NCI-H2107 treated with DMSO at 0.1 percent for 48 hours (cell line): ENCODE measurements around the gene AGFG1.
A peak's percentile ranks its signal among the peaks of the same experiment; 100 is the strongest.

ENCODE experiments used
- DNase-seq: peaks from one replicate; lab custom pipeline; 2025; ENCODE audit not compliant: unreplicated experiment; lab: John Stamatoyannopoulos, UW

AGFG1 gene

DNA sequence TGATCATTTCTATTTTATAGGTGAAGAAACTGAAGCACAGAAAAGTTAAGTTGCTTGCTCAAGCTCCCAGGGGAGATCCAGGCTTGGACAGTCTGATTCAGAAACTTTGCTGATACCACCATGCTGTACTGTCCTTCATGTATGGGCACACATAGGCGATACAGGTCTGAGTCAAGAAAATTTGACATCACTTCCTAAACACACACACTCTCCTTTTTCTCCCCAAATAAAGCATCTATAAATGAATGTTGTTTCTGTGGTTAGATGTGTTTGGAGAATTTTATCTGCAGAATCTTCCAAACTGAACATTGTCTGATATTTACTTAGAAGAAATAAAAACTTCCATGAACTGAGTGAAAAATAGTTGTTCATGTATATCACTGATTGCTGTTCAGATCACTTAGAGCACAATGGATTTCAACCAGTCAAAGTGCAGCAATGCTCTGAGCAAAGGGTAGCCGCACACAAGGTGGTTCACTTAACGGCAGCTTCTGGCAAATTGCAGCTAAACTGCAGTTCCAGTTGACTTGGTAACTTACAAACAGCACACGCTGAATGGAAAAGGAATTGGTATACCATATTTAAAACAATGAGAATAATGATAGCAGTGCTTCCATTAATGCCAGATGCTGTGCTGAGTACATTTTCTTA, 10.0 kb upstream of the AGFG1 start:
- DNase-seq, result no peak

DNA sequence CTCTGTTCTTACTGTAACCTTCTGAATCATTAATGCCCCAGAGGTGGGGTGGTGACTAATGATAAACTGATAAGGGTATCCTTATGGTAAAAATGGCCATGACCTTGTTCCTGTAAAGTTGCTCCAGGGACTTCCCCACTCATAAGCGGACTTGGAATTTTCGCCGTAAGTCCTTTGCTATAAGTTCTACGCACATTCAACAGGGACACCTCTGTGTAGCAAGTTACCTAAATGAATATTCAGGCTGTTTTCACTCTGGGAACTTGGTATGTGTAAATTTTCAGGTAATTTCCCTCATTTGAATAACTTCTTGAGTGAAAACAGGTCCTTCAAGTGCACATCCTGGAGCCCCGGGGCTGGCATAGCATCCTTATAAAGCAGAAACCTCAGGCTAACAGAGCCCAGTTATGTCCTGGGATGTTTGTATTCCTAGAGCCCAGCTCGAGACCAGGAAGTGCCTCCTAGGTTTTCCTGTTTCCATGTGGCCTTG, 9.4 kb upstream of the AGFG1 start:
- DNase-seq, result no peak

GRCh38 chr2:227462972-227463931, 8.7 kb upstream of the AGFG1 start:
- DNase-seq, result no peak

- DNase-seq, result no peak
These were observed 7.6 kb upstream of the AGFG1 start for GRCh38 chr2:227464361-227464760.

GRCh38 chr2:227464851-227465250, 7.1 kb upstream of the AGFG1 start:
- no peak for DNase-seq

DNA sequence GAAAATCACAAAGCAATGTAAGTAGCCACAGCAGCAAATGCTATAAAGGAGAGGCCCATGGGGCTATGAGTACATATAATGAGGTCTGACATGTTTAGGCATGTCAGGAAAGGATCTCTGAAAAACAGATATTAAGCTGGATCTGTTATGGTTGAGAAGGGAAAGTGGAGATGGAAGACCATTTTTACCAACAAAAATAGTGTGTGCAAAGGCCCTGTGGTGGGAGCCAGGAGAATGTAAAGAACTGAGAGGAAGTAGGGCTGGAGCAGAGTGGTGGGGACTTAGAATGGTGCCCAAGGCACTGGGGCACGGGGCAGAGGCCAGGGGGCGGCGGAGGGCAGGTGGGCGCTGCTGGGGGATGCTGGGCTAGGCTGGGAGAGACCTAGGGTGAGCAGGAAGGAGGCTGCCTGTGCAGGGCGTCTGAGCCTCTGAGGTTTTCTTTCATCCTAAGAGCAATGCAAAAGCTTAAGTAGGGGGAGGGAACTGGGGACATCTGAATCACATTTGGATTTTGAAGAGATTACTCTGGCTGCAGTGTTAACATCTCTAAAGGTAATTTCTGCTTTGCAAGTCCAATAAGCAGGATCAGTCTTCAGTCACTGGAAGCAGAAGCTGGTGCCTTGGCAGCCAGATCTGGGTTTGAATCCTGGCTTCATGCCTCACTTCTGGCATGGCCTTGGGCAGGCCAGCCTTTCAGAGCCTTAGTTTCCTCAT, 4.9 kb upstream of the AGFG1 start:
- no peak for DNase-seq

DNA sequence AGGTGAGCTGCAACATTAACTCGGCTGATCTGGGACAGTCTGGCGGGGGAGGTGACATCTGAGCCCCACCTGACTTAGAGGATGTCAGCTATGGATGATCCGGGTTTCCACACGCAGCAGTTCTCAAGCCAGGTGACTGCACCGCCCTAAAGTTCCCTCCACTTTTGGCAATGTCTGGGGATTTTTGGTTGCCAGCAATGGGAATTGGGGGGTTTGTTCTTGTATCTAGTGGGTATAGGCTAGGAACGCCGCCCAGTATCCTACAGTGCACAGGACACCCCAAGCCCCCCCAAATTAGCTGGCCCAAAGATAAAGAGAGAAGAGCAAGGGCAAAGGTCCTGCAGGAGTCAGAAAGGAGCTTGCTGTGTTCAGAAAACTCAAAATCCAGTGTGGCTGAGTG, 544 bp upstream of the AGFG1 start:
- no peak for DNase-seq

DNA sequence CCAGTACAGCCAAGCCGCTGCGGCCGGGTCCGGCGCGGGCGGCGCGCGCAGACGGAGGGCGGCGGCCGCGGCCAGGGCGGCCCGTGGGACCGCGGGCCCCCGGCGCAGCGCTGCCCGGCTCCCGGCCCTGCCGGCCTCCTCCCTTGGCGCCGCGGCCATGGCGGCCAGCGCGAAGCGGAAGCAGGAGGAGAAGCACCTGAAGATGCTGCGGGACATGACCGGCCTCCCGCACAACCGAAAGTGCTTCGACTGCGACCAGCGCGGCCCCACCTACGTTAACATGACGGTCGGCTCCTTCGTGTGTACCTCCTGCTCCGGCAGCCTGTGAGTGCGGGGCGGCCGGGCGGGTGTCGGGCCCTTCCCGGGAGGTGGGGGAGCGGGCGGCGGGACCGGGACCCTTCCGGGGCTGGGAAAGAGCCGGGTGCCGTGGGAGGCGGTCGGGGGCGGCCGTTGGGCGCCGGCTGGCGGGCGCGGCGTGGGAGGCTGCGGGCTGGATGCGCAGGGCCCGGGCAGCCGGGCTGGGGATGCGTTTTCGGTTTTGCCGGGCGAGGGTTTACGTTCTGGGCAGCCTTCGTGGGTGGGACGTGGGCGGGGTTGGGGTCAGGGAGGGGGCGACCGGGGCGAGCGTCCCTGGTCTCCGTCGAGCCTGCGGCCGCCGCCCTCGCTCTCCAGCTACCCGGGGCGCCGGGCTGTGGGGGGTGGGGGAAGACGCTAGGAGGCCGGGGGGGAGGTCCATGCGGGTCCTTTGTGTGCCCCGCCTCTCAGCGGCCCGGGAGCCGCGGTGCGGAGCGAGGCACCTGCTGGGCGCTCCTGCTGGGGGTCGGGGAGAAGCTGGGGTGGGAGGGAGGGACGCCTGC, 537 bp downstream of the AGFG1 start:
- DNase-seq, result no peak

DNA sequence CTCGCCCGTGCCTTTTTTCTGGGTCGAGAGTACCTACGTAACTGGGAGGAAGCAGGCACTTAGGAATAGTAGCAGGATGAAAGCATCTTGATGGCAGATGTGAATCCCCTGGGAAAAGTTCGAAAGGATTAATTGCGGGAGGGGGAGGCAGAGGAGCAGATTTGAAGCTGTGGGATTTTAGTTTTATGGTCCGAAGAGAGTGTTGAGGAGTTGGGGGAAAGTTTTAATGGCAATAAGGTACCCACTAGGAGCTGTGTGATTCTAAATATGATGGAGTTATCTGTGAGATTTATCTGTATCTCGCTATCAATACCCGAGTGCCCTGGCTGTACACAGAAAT, 1.1 kb downstream of the AGFG1 start:
- DNase-seq, result peak; percentile 5

DNA sequence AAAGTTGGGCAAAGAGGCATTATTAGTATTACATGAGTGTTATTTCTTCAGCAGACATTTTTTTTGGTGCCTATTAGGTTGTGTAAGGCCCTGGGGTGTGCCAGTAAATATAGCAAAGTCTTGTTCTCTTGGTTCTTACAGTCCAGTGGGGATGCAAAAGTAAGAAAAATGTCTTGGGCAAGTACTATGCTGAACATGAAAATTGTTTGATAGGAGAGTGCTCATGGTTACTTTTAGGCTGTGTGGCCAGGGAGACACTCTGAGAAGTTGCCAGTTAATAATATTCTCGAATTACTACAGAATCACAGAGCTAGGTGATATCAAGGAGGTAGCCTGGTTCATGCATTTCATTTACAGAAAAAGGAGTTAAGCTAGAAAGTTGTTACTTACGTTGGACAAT, 1.9 kb downstream of the AGFG1 start:
- DNase-seq, result no peak

DNA sequence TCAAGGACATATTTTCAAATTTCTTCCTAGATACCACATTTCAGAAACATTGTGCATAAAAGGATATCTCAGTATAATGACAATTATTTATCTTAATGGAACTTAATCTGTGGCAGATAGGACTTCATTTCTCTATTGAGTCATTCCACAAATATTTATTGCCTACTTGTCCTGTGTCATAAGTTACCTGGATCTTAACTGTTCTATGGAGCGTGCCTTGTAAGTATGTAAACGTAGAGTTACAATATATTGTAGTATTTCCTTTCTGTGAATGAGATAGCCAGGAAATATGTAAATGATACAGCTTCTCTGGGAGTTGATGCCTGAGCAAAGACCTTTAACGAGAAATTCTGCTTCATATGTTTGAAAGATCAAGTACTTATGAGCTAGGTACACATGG, 2.5 kb downstream of the AGFG1 start:
- DNase-seq, result no peak

DNA sequence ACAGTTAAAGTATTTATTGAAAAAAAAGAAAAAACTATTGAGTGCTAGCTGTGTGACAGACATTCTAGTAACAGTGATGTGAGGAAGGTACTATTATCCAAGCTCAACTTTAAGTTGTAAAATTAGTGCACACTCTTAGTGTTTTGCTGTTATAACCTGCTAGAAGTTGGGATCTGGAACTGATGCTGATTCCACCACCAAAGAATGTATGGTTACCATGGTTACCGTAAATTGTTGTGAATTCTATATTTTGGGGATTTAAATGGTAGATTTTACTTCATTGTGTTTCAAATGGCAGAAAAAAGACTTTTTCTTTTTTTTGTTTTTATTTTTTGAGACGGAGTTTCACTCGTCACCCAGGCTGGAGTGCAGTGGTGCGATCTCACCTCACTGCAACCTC, 5.3 kb downstream of the AGFG1 start:
- no peak for DNase-seq

GRCh38 chr2:227479865-227480475, 8.0 kb downstream of the AGFG1 start:
- DNase-seq, result no peak

DNA sequence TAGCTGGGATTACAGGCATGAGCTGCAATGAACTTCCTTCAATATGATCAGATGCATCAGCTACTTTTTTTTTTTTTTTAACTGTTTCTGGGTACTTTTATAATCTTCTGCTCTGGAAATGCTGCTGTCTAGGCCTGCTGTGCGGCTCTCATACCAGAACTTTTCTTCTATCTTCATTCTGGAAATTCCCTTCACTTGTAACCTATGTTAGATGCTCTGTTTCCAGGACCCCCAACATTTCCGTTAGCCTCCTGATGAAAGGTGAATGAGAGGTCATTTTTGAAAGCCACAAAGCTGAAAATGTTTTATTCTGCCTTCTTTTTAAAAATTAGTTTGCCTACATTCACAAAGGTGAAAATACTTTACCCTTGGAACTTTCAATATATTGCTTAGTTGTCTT, 8.6 kb downstream of the AGFG1 start:
- no peak for DNase-seq

- no peak for DNase-seq
These were observed 10.8 kb downstream of the AGFG1 start for GRCh38 chr2:227482638-227483340.

DNA sequence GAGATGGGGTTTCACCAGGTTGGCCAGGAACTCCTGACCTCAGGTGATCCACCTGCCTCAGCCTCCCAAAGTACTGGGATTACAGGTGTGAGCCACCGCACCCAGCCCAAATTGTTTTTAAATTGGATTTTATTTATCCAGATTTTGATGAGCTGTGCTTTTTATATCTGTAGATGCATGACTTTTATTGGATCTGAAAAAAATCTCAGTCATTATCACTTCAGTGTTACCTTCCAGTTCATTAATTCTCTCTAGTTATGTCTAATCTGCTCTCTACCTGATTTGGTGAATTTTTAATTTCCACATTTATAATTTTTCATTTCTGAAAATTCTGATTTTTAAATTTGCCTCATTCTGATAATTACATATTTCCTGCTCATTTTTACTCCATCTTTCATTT, 13.5 kb downstream of the AGFG1 start:
- no peak for DNase-seq

DNA sequence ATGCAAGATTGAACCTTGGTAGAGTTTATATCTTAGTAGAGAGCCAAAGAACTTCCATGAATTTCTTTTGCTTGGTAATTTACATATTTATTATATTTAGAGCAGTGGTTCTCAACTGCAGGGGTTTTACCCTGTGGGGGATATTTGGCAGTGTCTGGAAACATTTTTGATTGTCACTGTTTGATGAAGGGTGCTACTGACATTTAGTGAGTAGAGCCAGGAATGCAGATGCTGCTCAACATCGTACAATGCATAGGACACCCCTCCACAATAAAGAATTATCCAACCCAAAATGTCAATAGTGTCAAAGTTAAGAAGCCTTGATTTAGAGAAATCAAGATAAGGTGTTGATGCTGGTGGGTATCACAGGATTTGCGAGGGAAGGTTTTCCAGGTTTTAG, 14.7 kb downstream of the AGFG1 start:
- DNase-seq, result no peak

GRCh38 chr2:227488045-227488444, 16.1 kb downstream of the AGFG1 start:
- no peak for DNase-seq

- no peak for DNase-seq
These were observed 19.4 kb downstream of the AGFG1 start for GRCh38 chr2:227491386-227491785.

DNA sequence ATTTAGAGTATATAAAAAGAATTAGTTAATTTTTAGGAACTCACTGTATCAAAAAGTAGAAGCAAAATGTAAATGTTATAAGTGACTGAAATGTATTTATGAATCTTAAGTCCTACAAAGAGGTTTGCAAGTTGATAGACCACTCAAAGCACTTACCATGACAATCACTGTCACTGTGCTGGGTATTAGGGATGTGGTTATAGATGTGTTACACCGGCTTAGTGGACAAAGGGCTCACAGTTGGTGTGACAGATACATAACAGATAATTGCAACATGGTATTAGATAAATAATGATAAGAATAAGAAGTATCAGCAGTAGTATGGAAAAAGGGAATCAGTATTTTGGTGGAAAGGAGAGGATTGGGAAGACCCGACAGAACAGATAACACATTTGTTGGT, 21.6 kb downstream of the AGFG1 start:
- no peak for DNase-seq
